ENCODE data around the gene GHSR. TPM values are rescaled to one million over a fixed set of nuclear protein-coding genes. Genes with fewer than 3 reads are reported as not detected.
"Not testable (repeated sequence)": the region's sequence is repeated elsewhere in the genome, so short reads cannot be mapped to it uniquely, and the experiment has no call there.

Gene GHSR
- total RNA-seq: not detected

GRCh38 chr3:172447611-172448579 lies at the start of gene GHSR:
TSS of gene GHSR (minus strand) at chr3:172448456. CDS start at chr3:172448413, 43 bp downstream.
- Histone ChIP-seq H3K9me3 (no peaks in the 10 kb centered on the region), H3K27ac (no peak within 1 kb of the TSS), H3K27me3 (peaks cover 0 to 33% (median 12%) of the 10 kb centered on the region in 4 donors), H3K36me3 (no peaks in the 10 kb centered on the region), H3K4me3 (no peak within 1 kb of the TSS), H3K4me1 (peaks cover 6 to 27% (median 11%) of the 10 kb centered on the region in 4 donors)
- 9 to 14% methylated on average over 36 to 55 of the region's 76 CpGs for WGBS, 2 donors
- peak in 1 of 2 donors; percentile 15 for ATAC-seq (ENCODE audit: low FRiP score in 2 of 2)
- TF ChIP-seq POLR2A (IDR thresholded peaks at IDR 0.05): no peak
- peak in 1 of 2 donors; percentile 66 for DNase-seq

- not testable (repeated sequence) for H3K4me3 ChIP-seq, H3K36me3 ChIP-seq, H3K27ac ChIP-seq, H3K9me3 ChIP-seq, H3K27me3 ChIP-seq, H3K4me1 ChIP-seq
- WGBS, 2 donors: 24 to 30% methylated on average over 4 of the region's 4 CpGs
- ATAC-seq (ENCODE audit: low FRiP score in 2 of 2) (peak in 1 of 2 donors; percentile 89), DNase-seq (peak in 1 of 2 donors; percentile 79)
- TF ChIP-seq CTCF (IDR thresholded peaks at IDR 0.05): peak; percentile 57 to 88 (median 76)
Observed at GRCh38 chr3:172490198-172490669, 42.0 kb upstream of the GHSR start.

- ATAC-seq (ENCODE audit: low FRiP score in 2 of 2) (no peak), DNase-seq (no peak)
- Histone ChIP-seq H3K4me3 (no peak overlapping the region), H3K9me3 (no peaks in the 10 kb centered on the region), H3K36me3 (no peaks in the 10 kb centered on the region), H3K4me1 (peaks cover 0 to 19% (median 2%) of the 10 kb centered on the region in 4 donors), H3K27ac (peak overlapping the region in 1 of 4 donors; percentile 74), H3K27me3 (no peaks in the 10 kb centered on the region)
- TF ChIP-seq EP300 (IDR thresholded peaks at IDR 0.05): no peak
- no peak for TF ChIP-seq POLR2A (IDR thresholded peaks at IDR 0.05)
- TF ChIP-seq CTCF (IDR thresholded peaks at IDR 0.05): no peak
- TF ChIP-seq POLR2AphosphoS5 (IDR thresholded peaks at IDR 0.05): no peak
- 46 to 47% methylated on average over 1 of the region's 1 CpG for WGBS, 2 donors
Observed at GRCh38 chr3:172478116-172478515, 29.9 kb upstream of the GHSR start.

- TF ChIP-seq EP300 (IDR thresholded peaks at IDR 0.05): no peak
- no peak for TF ChIP-seq CTCF (IDR thresholded peaks at IDR 0.05)
- no peak for TF ChIP-seq POLR2AphosphoS5 (IDR thresholded peaks at IDR 0.05)
- TF ChIP-seq POLR2A (IDR thresholded peaks at IDR 0.05): no peak
- no peaks in the 10 kb centered on the region for H3K36me3 ChIP-seq
- DNase-seq: no peak
- peaks cover 0 to 19% (median 2%) of the 10 kb centered on the region in 4 donors for H3K4me1 ChIP-seq
- 78 to 82% methylated on average over 5 of the region's 5 CpGs for WGBS, 2 donors
- ATAC-seq (ENCODE audit: low FRiP score in 2 of 2): peak in 1 of 2 donors; percentile 57
- peak overlapping the region in 2 of 4 donors; percentile 73 to 74 for H3K27ac ChIP-seq
- H3K9me3 ChIP-seq: no peaks in the 10 kb centered on the region
- peak overlapping the region in 2 of 4 donors; percentile 42 to 52 for H3K4me3 ChIP-seq
- no peaks in the 10 kb centered on the region for H3K27me3 ChIP-seq
Observed at GRCh38 chr3:172476347-172476746, 28.1 kb upstream of the GHSR start.

- H3K4me3 ChIP-seq: no peak overlapping the region
- no peak for ATAC-seq (ENCODE audit: low FRiP score in 2 of 2)
- 94 to 99% methylated on average over 5 of the region's 5 CpGs for WGBS, 2 donors
- H3K27ac ChIP-seq: no peak overlapping the region
- TF ChIP-seq EP300 (IDR thresholded peaks at IDR 0.05) (no peak), CTCF (IDR thresholded peaks at IDR 0.05) (no peak), POLR2AphosphoS5 (IDR thresholded peaks at IDR 0.05) (no peak), POLR2A (IDR thresholded peaks at IDR 0.05) (no peak)
- H3K9me3 ChIP-seq: no peaks in the 10 kb centered on the region
- DNase-seq: no peak
- no peaks in the 10 kb centered on the region for H3K36me3 ChIP-seq
- H3K27me3 ChIP-seq: no peaks in the 10 kb centered on the region
- peaks cover 0 to 19% (median 2%) of the 10 kb centered on the region in 4 donors for H3K4me1 ChIP-seq
Observed at GRCh38 chr3:172475703-172476102, 27.4 kb upstream of the GHSR start.

Measured in upper lobe of left lung (tissue), 6 donors.